ENCODE data around the gene USP4.

USP4 gene

GRCh38 chr3:49383387-49383786 is 43.5 kb upstream of the USP4 start:
- H3K9me2 ChIP-seq (replicated peaks; ENCODE audit: insufficient read depth, low read length): no peaks in the 10 kb centered on the region
- H3K4me2 ChIP-seq (ENCODE audit: low read depth, low read length, poor library complexity, severe bottlenecking): no peak overlapping the region
- H2AFZ ChIP-seq (ENCODE audit: low read depth, low read length, severe bottlenecking): no peak overlapping the region
- no peaks in the 10 kb centered on the region for H3K36me3 ChIP-seq (ENCODE audit: low read length)
- H3K27me3 ChIP-seq (ENCODE audit: low read length): no peaks in the 10 kb centered on the region
- H3K9me3 ChIP-seq (ENCODE audit: insufficient read depth, low read length): no peaks in the 10 kb centered on the region
- H3K4me3 ChIP-seq (ENCODE audit: insufficient read depth, low read length, poor library complexity, severe bottlenecking): no peak overlapping the region
- peaks cover 26% of the 10 kb centered on the region for H4K20me1 ChIP-seq (ENCODE audit: low read depth, low read length)
- peaks cover 3% of the 10 kb centered on the region; the same call in 1 of the 2 replicates for H3F3A ChIP-seq (ENCODE audit: insufficient read depth)
- no peak overlapping the region for H3K27ac ChIP-seq (ENCODE audit: low read depth, low read length)
- TF ChIP-seq CTCF (IDR thresholded peaks at IDR 0.05; ENCODE audit: insufficient read depth, low read length, poor library complexity, severe bottlenecking): no peak
- no peak for TF ChIP-seq EZH2phosphoT487 (conservative IDR thresholded peaks at IDR 0.05; ENCODE audit: low read length)
- H3K9ac ChIP-seq (ENCODE audit: low read length): no peak overlapping the region
- peaks cover 99% of the 10 kb centered on the region for H3K79me2 ChIP-seq (ENCODE audit: insufficient read depth, low read length)

DNA sequence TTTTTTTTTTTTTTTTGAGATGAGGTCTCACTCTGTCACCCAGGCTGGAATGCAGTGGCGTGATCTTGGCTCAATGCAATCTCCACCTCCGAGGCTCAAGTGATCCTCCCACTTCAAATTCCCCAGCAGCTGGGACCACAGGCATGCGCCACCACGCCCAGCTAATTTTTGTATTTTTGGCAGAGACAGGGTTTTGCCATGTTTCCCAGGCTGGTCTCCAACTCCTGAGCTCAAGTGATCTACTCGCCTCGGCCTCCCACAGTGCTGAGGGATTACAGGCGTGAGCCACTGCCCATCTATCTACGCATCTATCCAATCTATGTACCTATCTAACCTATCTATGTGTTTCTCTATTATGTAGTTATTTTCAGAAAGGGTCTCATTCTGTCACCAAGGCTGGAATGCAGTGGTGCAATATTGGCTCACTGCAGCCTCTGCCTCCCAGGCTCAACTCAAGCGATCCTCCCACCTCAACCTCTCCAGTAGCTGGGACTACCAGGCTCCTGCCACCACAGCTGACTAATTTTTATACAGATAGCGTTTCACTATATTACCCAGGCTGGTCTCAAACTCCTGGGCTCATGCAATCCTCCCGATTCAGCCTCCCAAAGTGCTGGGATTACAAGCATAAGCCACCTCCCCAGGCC is 38.5 kb upstream of the USP4 start:
- Histone ChIP-seq H3K9ac (ENCODE audit: low read length) (no peak overlapping the region), H2AFZ (ENCODE audit: low read depth, low read length, severe bottlenecking) (no peak overlapping the region), H3K27me3 (ENCODE audit: low read length) (no peaks in the 10 kb centered on the region), H3K27ac (ENCODE audit: low read depth, low read length) (no peak overlapping the region), H3K36me3 (ENCODE audit: low read length) (peaks cover 2% of the 10 kb centered on the region; the same call in 1 of the 2 replicates), H3K4me3 (ENCODE audit: insufficient read depth, low read length, poor library complexity, severe bottlenecking) (no peak overlapping the region), H3K9me3 (ENCODE audit: insufficient read depth, low read length) (no peaks in the 10 kb centered on the region), H3K4me2 (ENCODE audit: low read depth, low read length, poor library complexity, severe bottlenecking) (no peak overlapping the region), H3F3A (ENCODE audit: insufficient read depth) (peaks cover 5% of the 10 kb centered on the region; the same call in 1 of the 2 replicates), H3K79me2 (ENCODE audit: insufficient read depth, low read length) (peaks cover 100% of the 10 kb centered on the region), H3K9me2 (replicated peaks; ENCODE audit: insufficient read depth, low read length) (no peaks in the 10 kb centered on the region), H4K20me1 (ENCODE audit: low read depth, low read length) (peaks cover 19% of the 10 kb centered on the region)
- TF ChIP-seq CTCF (IDR thresholded peaks at IDR 0.05; ENCODE audit: insufficient read depth, low read length, poor library complexity, severe bottlenecking) (no peak), EZH2phosphoT487 (conservative IDR thresholded peaks at IDR 0.05; ENCODE audit: low read length) (no peak)

DNA sequence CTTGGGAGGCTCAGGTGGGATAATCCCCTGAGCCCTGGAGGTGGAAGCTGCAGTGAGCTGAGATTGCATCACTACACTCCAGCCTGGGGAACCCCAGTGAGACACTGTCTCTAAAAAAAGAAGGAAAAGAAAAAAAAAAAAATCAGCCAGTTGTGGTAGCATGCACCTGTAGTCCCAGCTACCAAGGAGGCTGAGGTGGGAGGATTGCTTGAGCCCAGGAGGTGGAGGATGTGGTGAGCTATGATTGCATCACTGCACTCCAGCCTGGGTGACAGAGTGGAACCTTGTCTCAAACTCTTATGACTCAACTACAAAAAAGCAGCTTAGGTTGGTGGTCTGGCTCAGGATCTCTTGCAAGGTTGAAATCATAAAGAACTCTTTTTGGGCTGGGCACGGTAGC is 37.6 kb upstream of the USP4 start:
- Histone ChIP-seq H3K4me3 (ENCODE audit: insufficient read depth, low read length, poor library complexity, severe bottlenecking) (no peak overlapping the region), H3K4me2 (ENCODE audit: low read depth, low read length, poor library complexity, severe bottlenecking) (no peak overlapping the region), H3K27me3 (ENCODE audit: low read length) (no peaks in the 10 kb centered on the region), H3K9me2 (replicated peaks; ENCODE audit: insufficient read depth, low read length) (no peaks in the 10 kb centered on the region), H3K9me3 (ENCODE audit: insufficient read depth, low read length) (no peaks in the 10 kb centered on the region), H3F3A (ENCODE audit: insufficient read depth) (peaks cover 5% of the 10 kb centered on the region; the same call in 1 of the 2 replicates), H3K27ac (ENCODE audit: low read depth, low read length) (peak overlapping the region; percentile 48), H3K36me3 (ENCODE audit: low read length) (peaks cover 2% of the 10 kb centered on the region; the same call in 1 of the 2 replicates), H3K9ac (ENCODE audit: low read length) (no peak overlapping the region), H2AFZ (ENCODE audit: low read depth, low read length, severe bottlenecking) (no peak overlapping the region), H4K20me1 (ENCODE audit: low read depth, low read length) (peaks cover 19% of the 10 kb centered on the region), H3K79me2 (ENCODE audit: insufficient read depth, low read length) (peaks cover 100% of the 10 kb centered on the region)
- TF ChIP-seq EZH2phosphoT487 (conservative IDR thresholded peaks at IDR 0.05; ENCODE audit: low read length) (no peak), CTCF (IDR thresholded peaks at IDR 0.05; ENCODE audit: insufficient read depth, low read length, poor library complexity, severe bottlenecking) (no peak)

All from SU-DHL-6 (cell line).